NCI-H69 (cell line): ENCODE results near the gene WDR53.
A peak's percentile ranks its signal among the peaks of the same experiment; 100 is the strongest.
"Not testable (repeated sequence)": the region's sequence is repeated elsewhere in the genome, so short reads cannot be mapped to it uniquely, and the experiment has no call there.

Experiments
- DNase-seq: peaks from one replicate; lab custom pipeline; 2025; lab: John Stamatoyannopoulos, UW

Gene WDR53

GRCh38 chr3:196517919-196518318, 50.4 kb downstream of the WDR53 start:
- peak; percentile 94 for DNase-seq

- no peak for DNase-seq
Observed at GRCh38 chr3:196517162-196517800, 51.1 kb downstream of the WDR53 start.

- no peak for DNase-seq
Observed at GRCh38 chr3:196514913-196515621, 53.3 kb downstream of the WDR53 start, which contains the start of gene SMCO1. Gene SMCO1, minus strand, starts transcription at chr3:196515346. Its CDS starts 137 bp downstream, at chr3:196515209.

- DNase-seq = no peak
Observed at GRCh38 chr3:196514350-196514716, 54.0 kb downstream of the WDR53 start.

GRCh38 chr3:196513697-196514349, 54.5 kb downstream of the WDR53 start:
- DNase-seq = no peak

GRCh38 chr3:196511646-196512425, 56.5 kb downstream of the WDR53 start:
- not testable (repeated sequence) for DNase-seq

GRCh38 chr3:196511108-196511507, 57.2 kb downstream of the WDR53 start:
- DNase-seq = not testable (repeated sequence)

GRCh38 chr3:196506687-196507086, 61.7 kb downstream of the WDR53 start:
- DNase-seq = no peak

- DNase-seq = no peak
Observed at GRCh38 chr3:196504556-196504955, 63.8 kb downstream of the WDR53 start.
